HEK293T (cell line): Measurements from ENCODE around the gene ITPKC.

Experiments used
- CTCF ChIA-PET: fragments of 350-600 bp; formaldehyde crosslinking; extraction: SDS; loops from one replicate; lab custom pipeline; 2021; ENCODE audit warnings: antibody characterized with exemption, inconsistent platforms; lab: Yijun Ruan, JAX
- POLR2A ChIA-PET: fragments of 350-600 bp; formaldehyde crosslinking; extraction: SDS; loops from one replicate; lab custom pipeline; 2020; ENCODE audit warnings: antibody characterized with exemption, inconsistent platforms; lab: Yijun Ruan, JAX
- DNase-seq: peaks from one replicate; pipeline ENCODE4 v3.0.0; 2012; ENCODE audit warnings: mixed read lengths; ENCODE audit errors: extremely low spot score
- ARNT ChIP-seq: fragments of 450-650 bp; IDR thresholded peaks from 2 replicates; pipeline ENCODE4 v1.6.1; 2017; ENCODE audit warnings: mild to moderate bottlenecking
- BHLHE40 ChIP-seq: fragments of 450-650 bp; IDR thresholded peaks from 2 replicates; pipeline ENCODE4 v1.6.1; 2016; ENCODE audit warnings: mild to moderate bottlenecking, moderate library complexity, borderline replicate concordance
- CTBP1 ChIP-seq: fragments of 450-650 bp; IDR thresholded peaks from 2 replicates; pipeline ENCODE4 v1.6.1; 2016; ENCODE audit warnings: borderline replicate concordance
- ELF4 ChIP-seq: fragments of 450-650 bp; IDR thresholded peaks from 2 replicates; pipeline ENCODE4 v1.6.1; 2017; ENCODE audit warnings: antibody characterized with exemption
- FOXA1 ChIP-seq: fragments of 450-650 bp; IDR thresholded peaks from 2 replicates; pipeline ENCODE4 v1.6.1; 2016; ENCODE audit warnings: mild to moderate bottlenecking
- FOXK2 ChIP-seq: fragments of 450-650 bp; IDR thresholded peaks from 2 replicates; pipeline ENCODE4 v1.6.1; 2016; ENCODE audit warnings: mild to moderate bottlenecking
- FOXM1 ChIP-seq: fragments of 450-650 bp; IDR thresholded peaks from 2 replicates; pipeline ENCODE4 v1.6.1; 2017; ENCODE audit warnings: mild to moderate bottlenecking, borderline replicate concordance
- HDGF ChIP-seq: fragments of 450-650 bp; IDR thresholded peaks from 2 replicates; pipeline ENCODE4 v1.6.1; 2017; ENCODE audit warnings: antibody characterized with exemption, borderline replicate concordance
- L3MBTL2 ChIP-seq: fragments of 450-650 bp; conservative IDR thresholded peaks from 2 replicates; pipeline ENCODE4 v1.6.1; 2016; ENCODE audit warnings: mild to moderate bottlenecking
- LEF1 ChIP-seq: fragments of 450-650 bp; IDR thresholded peaks from 2 replicates; pipeline ENCODE4 v1.6.1; 2017; ENCODE audit warnings: mild to moderate bottlenecking, borderline replicate concordance
- NFRKB ChIP-seq: fragments of 450-650 bp; IDR thresholded peaks from 2 replicates; pipeline ENCODE4 v1.6.1; 2016; ENCODE audit warnings: mild to moderate bottlenecking, moderate library complexity
- PKNOX1 ChIP-seq: fragments of 450-650 bp; IDR thresholded peaks from 2 replicates; pipeline ENCODE4 v1.6.1; 2016
- SP1 ChIP-seq: fragments of 450-650 bp; IDR thresholded peaks from 2 replicates; pipeline ENCODE4 v1.6.1; 2017
- SUZ12 ChIP-seq: fragments of 450-650 bp; IDR thresholded peaks from 2 replicates; pipeline ENCODE4 v1.6.1; 2016; ENCODE audit warnings: mild to moderate bottlenecking
- TARDBP ChIP-seq: fragments of 450-650 bp; IDR thresholded peaks from 2 replicates; pipeline ENCODE4 v1.6.1; 2016
- ZNF384 ChIP-seq: fragments of 450-650 bp; IDR thresholded peaks from 2 replicates; pipeline ENCODE4 v1.6.1; 2016

The ITPKC gene

GRCh38 chr19:40750874-40751537, 34.1 kb downstream of the ITPKC start, which contains the start of gene SNRPA:
SNRPA (plus strand) TSS chr19:40751203; CDS start chr19:40751409, 206 bp downstream.
- TF ChIP-seq L3MBTL2 (peak; percentile 94), ZNF384 (no peak), ELF4 (peak; percentile 73)
- CTCF ChIA-PET: interaction anchor here (1.2 kb wide), 1 partner anchor 88 kb away, joined by 7 read pairs; no protein-coding TSS in a partner anchor
- DNase-seq: peak; percentile 92
- POLR2A ChIA-PET: interaction anchor here (0.6 to 5.0 kb wide), 22 partner anchors 10 to 136 kb away, joined by 3 to 55 read pairs (median 4); partner anchors contain the start of genes COQ8B, EGLN2, ITPKC and RAB4B

GRCh38 chr19:40752257-40752781, 35.4 kb downstream of the ITPKC start:
- TF ChIP-seq ELF4: no peak
- TF ChIP-seq FOXA1: no peak
- no peak for TF ChIP-seq L3MBTL2
- no peak for DNase-seq
- ChIA-PET POLR2A (interaction anchor here (0.6 to 5.0 kb wide), 2 partner anchors 9 to 25 kb away, joined by 3 to 55 read pairs; partner anchors contain the start of gene RAB4B), CTCF (interaction anchor here (0.6 to 1.5 kb wide), 4 partner anchors 8 to 212 kb away, joined by 3 to 11 read pairs (median 7); partner anchors contain the start of gene RAB4B)

GRCh38 chr19:40754611-40755247, 37.8 kb downstream of the ITPKC start:
- TF ChIP-seq L3MBTL2 (no peak), PKNOX1 (no peak), SP1 (no peak), ELF4 (no peak), TARDBP (no peak), ZNF384 (no peak), FOXM1 (no peak), NFRKB (no peak), FOXK2 (no peak), FOXA1 (no peak), BHLHE40 (no peak), CTBP1 (no peak), ARNT (no peak), SUZ12 (no peak)
- POLR2A ChIA-PET: interaction anchor here (2.3 kb wide), 1 partner anchor 44 kb away, joined by 6 read pairs; the partner anchor contains the start of gene EGLN2
- no peak for DNase-seq
- CTCF ChIA-PET: interaction anchor here (0.5 kb wide), 1 partner anchor 1522 kb away, joined by 3 read pairs; no protein-coding TSS in a partner anchor

GRCh38 chr19:40755248-40755624, 38.3 kb downstream of the ITPKC start:
- DNase-seq: no peak
- ChIA-PET CTCF (no interaction called here), POLR2A (interaction anchor here (2.3 kb wide), 1 partner anchor 44 kb away, joined by 6 read pairs; the partner anchor contains the start of gene EGLN2)
- TF ChIP-seq FOXM1 (no peak), ELF4 (no peak), FOXK2 (no peak), FOXA1 (no peak), L3MBTL2 (no peak), PKNOX1 (no peak), ARNT (no peak), TARDBP (no peak), SP1 (no peak), BHLHE40 (no peak), CTBP1 (no peak)

- no peak for DNase-seq
- TF ChIP-seq SUZ12 (no peak), SP1 (no peak), L3MBTL2 (no peak), TARDBP (no peak), FOXM1 (no peak), HDGF (no peak), NFRKB (no peak)
- CTCF ChIA-PET: no interaction called here
- POLR2A ChIA-PET: interaction anchor here (1.3 kb wide), 1 partner anchor 16 kb away, joined by 4 read pairs; no protein-coding TSS in a partner anchor
Observed at GRCh38 chr19:40755791-40756190, 38.9 kb downstream of the ITPKC start.

- no peak for TF ChIP-seq FOXM1
- no peak for TF ChIP-seq HDGF
- no peak for TF ChIP-seq SP1
- TF ChIP-seq FOXK2: no peak
- no peak for TF ChIP-seq TARDBP
- TF ChIP-seq ZNF384: no peak
- no peak for TF ChIP-seq LEF1
- POLR2A ChIA-PET: interaction anchor here (0.6 to 2.0 kb wide), 3 partner anchors 15 to 695 kb away, joined by 3 to 9 read pairs (median 4); partner anchors contain the start of gene RAB4B
- CTCF ChIA-PET: interaction anchor here (0.6 kb wide), 1 partner anchor 1908 kb away, joined by 6 read pairs; no protein-coding TSS in a partner anchor
- DNase-seq: no peak
Observed at GRCh38 chr19:40756502-40757110, 39.7 kb downstream of the ITPKC start.
